M059J (cell line): ENCODE measurements around the gene APLP2. TPM values are rescaled to one million over a fixed set of nuclear protein-coding genes. Genes with fewer than 3 reads are reported as not detected.
A peak's percentile ranks its signal among the peaks of the same experiment; 100 is the strongest.

Source experiments
- DNase-seq: peaks from one replicate; pipeline ENCODE4 v3.0.0-alpha.2; 2012; ENCODE audit warnings: low read depth
- total RNA-seq: library from RNA; depleted of rRNA; stranded (reverse); fragments of >200 nt; shearing (Covaris generic); gene quantifications from 2 replicates; pipeline ENCODE4 v1.2.3, GENCODE V29; 2014

APLP2 gene
- total RNA-seq, 1 experiment from 2014 or later = 418 TPM

DNA sequence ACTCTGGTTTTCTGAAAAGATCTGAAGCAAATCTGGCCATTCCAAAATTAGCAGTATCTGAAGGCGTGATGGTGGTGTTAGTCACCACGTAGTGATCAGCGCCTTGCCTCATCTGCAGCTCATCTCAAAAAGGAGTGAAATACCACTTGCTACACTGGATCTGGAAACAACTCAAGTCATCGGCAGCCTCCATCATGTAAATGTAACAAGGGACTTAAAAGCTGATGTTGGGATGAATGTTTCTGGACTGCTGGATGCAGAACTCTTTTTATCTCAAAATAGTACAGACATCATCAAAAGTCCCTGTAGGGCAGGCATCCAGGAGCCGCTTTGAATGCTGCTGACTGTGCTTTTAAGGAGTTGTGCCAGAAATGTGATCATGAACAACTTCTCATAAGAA, 14.1 kb upstream of the APLP2 start:
- DNase-seq = peak; percentile 19

- no peak for DNase-seq
Measured at GRCh38 chr11:130061017-130061416, 8.7 kb upstream of the APLP2 start.

- DNase-seq = no peak
Measured at GRCh38 chr11:130062026-130062425, 7.7 kb upstream of the APLP2 start.

DNA sequence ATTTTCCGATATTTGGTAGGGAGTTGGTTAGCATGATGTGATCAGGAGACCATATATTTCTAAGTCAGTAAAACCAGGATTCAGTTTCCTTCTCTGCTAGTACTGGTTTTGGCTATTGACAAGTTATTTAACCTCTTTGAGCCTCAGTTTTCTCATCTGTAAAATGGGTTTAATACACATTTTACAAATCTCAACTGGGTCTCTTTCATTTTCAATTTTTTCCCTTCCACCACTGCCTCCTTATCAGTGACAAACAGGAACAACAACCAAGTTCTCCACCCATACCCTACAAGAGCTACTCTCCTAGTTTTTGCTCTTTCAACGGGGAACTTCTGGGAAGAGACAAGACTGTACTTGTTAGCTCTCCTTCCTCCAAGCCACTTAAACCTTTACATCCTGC, 6.2 kb upstream of the APLP2 start:
- DNase-seq = no peak

- DNase-seq = no peak
Measured at GRCh38 chr11:130064596-130064995, 5.1 kb upstream of the APLP2 start.

DNA sequence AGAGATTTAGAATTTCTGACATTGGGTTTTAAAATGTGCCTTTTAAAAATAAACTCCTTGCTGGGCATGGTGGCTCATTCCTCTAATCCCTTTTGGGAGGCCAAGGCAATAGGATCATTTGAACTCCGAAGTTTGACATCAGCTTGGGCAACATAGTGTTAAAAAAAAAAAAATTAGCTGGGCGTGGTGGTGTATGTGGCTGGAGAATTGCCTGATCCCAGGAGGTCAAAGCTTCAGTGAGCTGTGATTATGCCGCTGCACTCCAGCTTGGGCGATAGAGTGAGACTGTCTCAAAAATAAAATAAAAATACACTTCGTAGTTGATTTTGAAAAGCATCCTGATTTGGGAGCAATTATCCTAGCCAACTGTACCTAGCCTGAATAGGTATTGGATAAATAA, 3.4 kb upstream of the APLP2 start:
- DNase-seq = no peak

GRCh38 chr11:130068546-130068985, 1.1 kb upstream of the APLP2 start:
- no peak for DNase-seq

- peak; percentile 92 for DNase-seq
Measured at GRCh38 chr11:130068986-130069658, 572 bp upstream of the APLP2 start.

DNA sequence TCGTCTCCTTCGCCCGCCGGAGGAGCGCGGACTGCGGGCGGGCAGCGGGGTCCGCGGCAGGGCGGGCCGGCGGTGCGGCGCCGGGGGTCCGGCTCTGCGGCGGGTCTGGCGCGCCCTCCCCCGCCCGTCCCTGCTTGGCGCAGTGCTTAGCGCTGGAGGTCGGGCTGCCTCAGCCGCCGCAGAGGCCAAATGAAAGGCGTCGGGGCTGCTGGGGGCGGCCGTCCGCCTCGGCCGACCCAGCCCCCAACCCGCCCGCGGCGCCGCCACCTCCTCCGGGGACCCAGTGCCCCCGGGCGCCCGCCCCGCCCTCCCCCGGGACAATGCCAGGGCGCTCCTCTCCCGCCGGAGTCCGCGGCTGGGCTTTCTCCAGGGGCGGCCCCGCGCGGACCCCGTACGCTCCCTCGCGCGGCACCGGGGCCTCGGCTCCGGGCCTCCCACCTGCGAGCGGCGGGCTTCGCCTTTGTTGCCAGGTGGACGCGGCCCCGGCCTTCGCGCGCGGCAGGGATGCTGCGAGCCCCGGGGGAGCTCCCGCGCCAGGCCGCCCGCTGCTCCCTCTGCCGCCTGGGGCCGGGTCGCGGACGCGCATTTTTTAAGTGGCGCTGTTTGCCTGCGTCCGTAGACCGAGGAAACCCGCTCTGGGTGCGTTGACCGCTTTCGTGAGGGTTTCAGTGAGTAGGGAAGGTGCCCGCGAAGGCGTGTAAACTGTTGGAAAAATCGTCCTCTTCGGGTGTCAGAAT, 583 bp downstream of the APLP2 start:
- peak; percentile 50 for DNase-seq

DNA sequence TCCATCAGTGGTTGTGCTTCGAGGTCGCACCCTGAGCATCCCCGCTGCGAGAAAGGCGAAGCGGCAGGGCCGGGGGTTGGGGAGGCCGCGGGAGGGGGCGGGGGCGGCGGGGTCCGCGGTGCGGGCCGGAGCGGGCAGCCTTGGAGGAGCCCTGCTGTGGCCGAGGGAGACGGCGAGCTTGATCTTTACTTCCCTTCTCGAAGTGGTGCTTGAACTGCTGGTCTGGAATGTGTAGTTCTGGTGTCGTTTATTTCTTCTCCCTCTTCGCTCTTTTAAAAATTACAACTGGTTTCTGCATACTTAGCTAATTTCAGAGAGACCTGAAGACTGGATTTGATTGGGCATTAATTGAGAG, 1.1 kb downstream of the APLP2 start:
- DNase-seq = peak; percentile 45

GRCh38 chr11:130071211-130071712, 1.6 kb downstream of the APLP2 start:
- DNase-seq = peak; percentile 52

DNA sequence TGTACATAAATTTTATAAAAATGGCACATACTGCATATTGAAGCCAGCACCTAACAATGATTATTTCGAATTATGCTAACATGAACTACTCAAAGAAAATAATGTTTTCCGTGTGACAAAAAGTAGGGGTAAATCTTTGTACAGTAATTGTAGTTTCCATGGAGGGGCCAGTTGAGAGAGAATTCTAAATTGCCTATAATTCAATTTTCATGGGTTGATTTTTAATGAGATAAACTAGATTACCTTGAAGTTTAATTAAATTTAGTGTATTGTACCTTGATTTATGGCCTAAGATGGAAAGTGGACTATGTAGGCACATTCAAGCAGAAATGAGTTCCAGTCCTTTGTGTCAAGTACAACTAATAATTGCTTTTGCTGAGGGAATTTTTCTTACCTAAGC, 5.0 kb downstream of the APLP2 start:
- DNase-seq = no peak

- DNase-seq = peak; percentile 11
Measured at GRCh38 chr11:130076778-130077481, 7.2 kb downstream of the APLP2 start.

- DNase-seq = no peak
Measured at GRCh38 chr11:130077671-130078070, 8.0 kb downstream of the APLP2 start.

GRCh38 chr11:130078080-130078479, 8.4 kb downstream of the APLP2 start:
- DNase-seq = no peak

DNA sequence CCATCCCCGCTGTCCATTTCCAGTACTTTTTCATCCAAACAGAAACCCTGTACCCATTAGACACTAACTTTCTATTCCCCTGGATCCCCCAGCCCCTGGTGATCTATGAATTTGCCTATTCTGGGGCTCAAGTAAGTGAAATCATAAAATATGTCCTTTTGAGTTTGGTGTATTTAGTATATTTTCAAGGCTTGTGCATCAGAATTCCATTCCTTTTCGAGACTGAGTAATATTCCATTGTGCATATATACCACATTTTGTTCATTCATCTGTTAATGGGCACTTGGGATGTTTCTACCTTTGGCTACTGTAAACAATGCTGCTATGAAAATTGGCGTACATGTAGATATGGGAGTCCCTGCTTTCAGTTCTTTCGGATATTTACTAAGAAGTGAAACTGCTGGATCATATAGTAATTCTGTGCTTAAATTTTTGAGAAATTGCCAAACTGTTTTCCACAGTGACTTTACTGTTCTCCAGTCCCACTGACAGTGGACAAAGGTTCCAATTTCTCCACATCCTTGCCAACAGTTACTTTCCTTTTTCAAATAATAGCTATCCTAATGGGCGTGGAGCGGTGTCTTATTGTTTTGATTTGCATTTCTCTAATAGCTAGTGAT, 16.1 kb downstream of the APLP2 start:
- DNase-seq = no peak

DNA sequence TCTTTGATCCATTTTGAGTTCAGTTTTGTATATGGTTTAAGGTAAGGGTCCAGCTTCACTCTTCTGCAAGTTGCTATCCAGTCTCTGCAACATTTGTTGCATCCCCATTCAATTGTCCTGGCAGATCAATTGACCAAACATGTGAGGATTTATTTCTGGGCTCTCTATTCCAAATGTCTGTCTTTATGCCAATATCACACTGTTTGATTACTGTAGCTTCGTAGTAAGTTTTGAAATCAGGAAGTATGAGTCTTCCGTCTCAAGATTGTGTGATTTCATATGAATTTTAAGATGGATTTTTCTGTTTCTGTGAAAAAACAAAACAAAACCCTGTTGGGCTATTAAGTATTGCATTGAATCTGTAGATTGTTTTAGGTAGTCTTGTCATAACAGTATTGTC, 17.0 kb downstream of the APLP2 start:
- no peak for DNase-seq

DNA sequence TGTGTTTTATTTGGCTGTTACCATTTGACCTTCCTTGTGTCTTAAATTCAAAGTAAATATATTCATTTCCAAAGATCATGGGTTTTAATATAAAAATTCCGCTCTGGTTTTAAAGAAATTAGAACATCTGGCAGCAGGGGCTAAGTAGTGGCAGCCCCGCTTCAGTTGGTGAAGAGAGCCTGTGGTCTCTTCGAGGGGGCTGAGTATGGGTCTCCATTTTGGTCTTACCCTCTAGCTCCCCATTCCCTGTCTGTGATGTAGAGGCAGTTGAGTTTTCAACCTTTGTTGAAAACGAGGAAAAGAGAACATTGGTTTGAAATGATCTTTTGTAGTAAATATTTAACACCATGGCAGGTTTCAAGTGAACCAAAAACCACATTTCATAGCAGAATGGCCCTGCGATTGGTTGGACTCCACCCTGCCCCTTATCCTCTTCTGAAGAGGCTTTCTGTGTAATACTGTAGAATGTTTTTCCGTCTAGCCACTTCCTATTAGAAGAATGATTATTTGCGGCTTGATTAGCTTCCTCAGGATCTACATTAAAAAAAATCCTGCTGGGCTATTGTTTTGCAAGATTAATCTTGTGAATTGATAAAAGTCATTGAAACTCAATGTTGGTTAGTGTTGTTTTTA, 17.7 kb downstream of the APLP2 start:
- no peak for DNase-seq

GRCh38 chr11:130088217-130088616, 18.5 kb downstream of the APLP2 start:
- peak; percentile 26 for DNase-seq

DNA sequence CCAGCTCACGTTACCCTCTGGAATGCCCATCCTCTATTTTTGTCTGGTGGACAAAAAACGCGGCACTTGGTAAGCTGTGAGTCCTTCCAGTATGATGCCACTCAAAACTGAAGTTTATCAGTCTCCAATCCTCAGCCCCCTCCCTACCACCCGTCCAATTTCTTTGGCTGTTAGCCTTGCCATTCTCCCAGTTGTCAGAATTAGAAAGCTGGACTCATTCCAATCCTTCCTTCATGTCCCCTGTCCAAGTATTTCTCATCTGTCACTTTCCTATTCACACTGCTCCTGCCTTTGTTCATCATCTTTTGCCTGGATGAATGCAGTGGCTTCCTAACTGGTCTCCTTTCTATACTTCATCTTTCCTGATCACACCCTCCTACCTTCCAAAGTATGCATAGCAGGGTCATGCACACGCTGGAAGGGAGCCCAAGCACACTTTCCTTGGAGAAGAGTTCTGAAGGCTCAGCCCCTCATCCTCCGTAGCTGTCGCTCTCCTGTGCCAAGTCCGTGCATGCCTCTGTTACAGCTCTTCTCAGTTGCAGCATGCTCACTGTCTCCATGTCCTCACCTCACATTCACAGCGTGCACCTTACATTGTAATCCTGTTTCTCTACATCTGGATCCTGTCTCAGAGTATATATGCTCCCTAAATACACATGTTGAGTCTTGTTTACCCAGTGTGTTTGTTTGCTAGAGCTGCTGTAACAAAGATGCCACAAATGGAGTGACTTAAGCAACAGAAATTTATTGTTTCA, 19.4 kb downstream of the APLP2 start:
- DNase-seq = no peak

- DNase-seq = no peak
Measured at GRCh38 chr11:130089674-130090073, 20.0 kb downstream of the APLP2 start.
